Measurements from ENCODE around the gene MRPL4.

MRPL4 gene

GRCh38 chr19:10289167-10289835 is 37.3 kb downstream of the MRPL4 start:
- DNase-seq (ENCODE audit: low spot score), result peak; percentile 60

- DNase-seq (ENCODE audit: low spot score), result no peak
These were observed 37.9 kb downstream of the MRPL4 start, which contains the start of gene ICAM5 for GRCh38 chr19:10289836-10290356. Gene ICAM5 (plus strand): TSS chr19:10289952. CDS start chr19:10290044, 92 bp downstream.

DNA sequence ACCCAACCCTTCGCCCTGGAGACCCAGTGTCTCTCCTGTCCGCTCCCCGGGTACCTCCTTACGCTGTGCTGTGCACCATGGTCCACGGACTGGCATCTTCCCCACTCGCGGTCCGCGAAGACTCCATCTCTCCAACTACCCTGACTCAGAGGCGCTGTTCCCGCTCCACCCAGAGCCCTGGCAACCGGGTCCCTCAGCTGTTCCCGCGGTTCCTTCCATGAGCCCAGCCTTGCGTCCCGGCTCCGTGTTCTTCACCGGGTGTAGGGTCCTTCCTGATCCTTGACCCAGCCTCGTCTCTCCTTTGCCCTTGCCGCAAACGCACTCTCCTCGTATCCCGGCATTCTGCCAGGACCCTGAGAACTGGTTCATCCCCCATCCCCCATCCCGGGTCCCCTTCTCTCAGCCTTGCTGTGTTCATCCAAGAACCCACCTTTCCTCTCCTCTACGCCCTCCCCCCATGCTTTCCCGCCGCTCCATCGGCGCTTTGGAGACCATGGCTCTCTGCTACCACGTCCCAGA is 38.4 kb downstream of the MRPL4 start:
- DNase-seq (ENCODE audit: low spot score), result no peak

DNA sequence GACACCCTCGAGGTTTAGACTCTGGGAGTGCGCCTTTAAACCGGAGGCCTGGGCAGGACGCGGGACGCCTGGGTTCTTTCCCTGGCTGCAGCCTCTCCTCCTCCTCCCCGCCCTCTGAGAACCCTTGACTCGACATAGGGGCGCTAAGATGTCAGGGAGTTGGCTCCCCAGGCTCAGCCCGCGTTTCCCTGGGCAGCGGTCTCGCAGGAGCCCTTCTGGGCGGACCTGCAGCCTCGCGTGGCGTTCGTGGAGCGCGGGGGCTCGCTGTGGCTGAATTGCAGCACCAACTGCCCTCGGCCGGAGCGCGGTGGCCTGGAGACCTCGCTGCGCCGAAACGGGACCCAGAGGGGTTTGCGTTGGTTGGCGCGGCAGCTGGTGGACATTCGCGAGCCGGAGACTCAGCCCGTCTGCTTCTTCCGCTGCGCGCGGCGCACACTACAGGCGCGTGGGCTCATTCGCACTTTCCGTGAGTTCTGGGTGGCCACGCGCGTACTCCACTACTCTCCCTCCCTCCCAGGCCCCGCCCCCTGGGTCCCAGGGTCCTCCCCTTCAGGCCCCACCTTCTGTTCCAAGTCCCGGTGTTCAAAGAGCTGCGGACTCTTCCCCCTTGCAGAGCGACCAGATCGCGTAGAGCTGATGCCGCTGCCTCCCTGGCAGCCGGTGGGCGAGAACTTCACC is 39.0 kb downstream of the MRPL4 start:
- DNase-seq (ENCODE audit: low spot score), result peak; percentile 55

GRCh38 chr19:10291554-10292205 is 39.7 kb downstream of the MRPL4 start:
- no peak for DNase-seq (ENCODE audit: low spot score)

- peak; percentile 88 for DNase-seq (ENCODE audit: low spot score)
These were observed 40.3 kb downstream of the MRPL4 start for GRCh38 chr19:10292206-10292788.

DNA sequence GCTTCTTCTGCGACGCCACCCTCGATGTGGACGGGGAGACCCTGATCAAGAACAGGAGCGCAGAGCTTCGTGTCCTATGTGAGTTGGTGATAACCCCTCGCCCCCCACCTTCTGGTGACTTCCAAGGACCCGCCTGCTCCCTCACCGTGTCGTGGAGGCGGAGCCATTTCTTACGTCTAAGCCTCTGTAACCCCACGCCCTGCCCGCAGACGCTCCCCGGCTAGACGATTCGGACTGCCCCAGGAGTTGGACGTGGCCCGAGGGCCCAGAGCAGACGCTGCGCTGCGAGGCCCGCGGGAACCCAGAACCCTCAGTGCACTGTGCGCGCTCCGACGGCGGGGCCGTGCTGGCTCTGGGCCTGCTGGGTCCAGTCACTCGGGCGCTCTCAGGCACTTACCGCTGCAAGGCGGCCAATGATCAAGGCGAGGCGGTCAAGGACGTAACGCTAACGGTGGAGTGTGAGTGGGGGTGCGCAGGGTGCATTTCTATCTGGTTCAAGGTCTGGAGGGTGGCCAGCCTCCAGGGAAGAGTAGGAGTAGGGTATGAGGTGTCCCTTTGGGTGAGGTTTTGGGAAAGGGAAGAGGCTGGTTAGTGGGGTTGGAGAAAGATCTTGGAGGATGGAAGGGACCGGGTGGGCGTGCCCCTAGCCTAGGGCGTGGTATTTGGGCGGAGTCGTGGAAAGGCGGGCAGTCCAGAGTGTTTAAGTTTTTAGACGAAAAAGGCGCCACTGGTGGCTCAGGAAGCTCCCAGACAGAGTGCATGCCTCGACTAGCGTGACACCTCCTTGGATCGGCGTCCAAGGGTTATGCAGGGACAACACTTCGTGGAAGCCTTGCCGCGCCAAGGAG is 41.0 kb downstream of the MRPL4 start:
- no peak for DNase-seq (ENCODE audit: low spot score)

- DNase-seq (ENCODE audit: low spot score), result no peak
These were observed 41.8 kb downstream of the MRPL4 start for GRCh38 chr19:10293637-10294367.

GRCh38 chr19:10294368-10294697 is 42.3 kb downstream of the MRPL4 start:
- DNase-seq (ENCODE audit: low spot score), result no peak

DNA sequence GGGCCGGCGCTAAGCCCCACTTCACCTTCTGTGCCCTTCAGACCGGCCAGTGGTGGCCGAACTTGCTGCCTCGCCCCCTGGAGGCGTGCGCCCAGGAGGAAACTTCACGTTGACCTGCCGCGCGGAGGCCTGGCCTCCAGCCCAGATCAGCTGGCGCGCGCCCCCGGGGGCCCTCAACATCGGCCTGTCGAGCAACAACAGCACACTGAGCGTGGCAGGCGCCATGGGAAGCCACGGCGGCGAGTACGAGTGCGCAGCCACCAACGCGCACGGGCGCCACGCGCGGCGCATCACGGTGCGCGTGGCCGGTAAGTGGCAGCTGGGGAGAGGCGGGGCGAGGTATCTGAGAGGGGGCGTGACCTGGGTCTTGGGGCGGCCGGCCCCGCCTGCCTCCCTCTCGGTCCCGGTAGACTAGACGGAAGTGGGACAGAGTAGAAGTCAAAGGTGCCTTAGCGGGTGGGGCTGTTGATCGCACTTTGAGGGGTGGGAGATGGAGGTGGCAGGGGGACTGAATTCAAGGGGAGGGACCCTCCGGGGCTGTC is 43.4 kb downstream of the MRPL4 start:
- peak; percentile 67 for DNase-seq (ENCODE audit: low spot score)

DNA sequence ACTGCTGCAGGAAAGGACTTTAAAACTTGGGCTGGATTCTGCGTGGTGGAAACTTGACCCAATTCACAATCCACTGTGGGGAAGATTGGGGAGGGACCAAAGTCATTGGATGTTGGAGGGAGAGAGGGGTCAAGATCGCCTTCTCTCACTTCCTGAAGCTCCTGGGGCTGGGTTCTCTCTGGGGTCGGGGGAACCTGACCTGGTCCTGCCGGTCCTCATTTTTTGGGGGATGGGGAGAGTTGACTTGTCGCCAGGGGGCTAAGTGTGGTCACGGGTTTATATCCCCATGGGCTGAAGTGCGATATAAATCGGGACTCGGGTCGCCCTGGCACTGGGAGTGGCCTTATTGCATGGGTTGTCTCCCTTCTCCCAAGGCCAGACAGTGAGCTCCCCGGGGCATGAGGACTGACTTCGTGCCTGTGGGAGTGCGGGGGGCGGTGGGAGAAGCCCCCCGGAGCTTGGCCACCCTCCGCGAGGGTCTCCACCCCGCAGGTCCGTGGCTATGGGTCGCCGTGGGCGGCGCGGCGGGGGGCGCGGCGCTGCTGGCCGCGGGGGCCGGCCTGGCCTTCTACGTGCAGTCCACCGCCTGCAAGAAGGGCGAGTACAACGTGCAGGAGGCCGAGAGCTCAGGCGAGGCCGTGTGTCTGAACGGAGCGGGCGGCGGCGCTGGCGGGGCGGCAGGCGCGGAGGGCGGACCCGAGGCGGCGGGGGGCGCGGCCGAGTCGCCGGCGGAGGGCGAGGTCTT is 44.0 kb downstream of the MRPL4 start:
- DNase-seq (ENCODE audit: low spot score), result peak; percentile 68

DNA sequence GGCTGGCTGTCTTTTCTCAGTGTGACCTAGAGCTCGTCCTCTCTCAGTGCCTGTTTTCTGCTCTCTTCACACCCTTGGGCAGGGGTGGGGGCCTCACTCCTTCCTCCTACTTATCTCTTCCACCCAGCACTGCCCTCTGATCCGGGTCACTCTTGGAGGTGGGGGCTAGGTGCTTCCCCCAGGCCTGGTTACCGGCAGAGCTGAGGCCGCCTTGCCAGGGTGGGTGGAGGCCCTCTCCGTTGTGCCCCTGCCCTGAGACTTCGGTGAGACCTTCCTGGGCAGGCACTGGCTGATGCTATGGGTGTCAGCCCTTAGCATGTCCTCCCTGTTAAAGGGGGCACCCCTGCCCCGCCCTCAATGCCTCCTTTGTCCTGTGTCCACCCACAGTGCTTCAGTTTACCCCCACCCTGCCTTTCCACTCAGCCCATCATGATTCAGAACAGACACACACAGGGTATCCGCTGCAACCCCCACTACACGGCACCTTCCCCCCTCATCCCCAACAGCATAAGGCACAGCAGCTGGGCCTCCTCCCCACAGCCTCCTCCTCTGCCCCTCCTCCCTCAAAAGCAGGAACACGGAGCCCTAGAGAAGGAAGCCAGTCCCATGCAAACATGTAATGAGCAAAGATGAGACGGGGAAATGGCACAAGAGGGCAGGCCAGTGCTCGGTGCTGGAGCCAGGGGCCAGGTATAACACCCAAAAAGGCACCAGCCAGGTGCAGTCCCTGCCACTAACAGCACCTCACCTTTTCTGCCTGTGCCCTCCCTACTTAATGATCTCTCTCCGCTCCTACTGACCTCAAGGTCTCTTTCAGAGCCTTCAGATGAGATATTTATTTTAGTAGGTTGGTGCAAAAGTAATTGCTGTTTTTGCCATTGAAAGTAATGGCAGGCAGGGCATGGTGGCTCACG is 47.8 kb downstream of the MRPL4 start:
- DNase-seq (ENCODE audit: low spot score), result no peak

GRCh38 chr19:10305139-10305806 is 53.3 kb downstream of the MRPL4 start:
- DNase-seq (ENCODE audit: low spot score), result no peak

- no peak for DNase-seq (ENCODE audit: low spot score)
These were observed 54.3 kb downstream of the MRPL4 start for GRCh38 chr19:10306327-10306726.

DNA sequence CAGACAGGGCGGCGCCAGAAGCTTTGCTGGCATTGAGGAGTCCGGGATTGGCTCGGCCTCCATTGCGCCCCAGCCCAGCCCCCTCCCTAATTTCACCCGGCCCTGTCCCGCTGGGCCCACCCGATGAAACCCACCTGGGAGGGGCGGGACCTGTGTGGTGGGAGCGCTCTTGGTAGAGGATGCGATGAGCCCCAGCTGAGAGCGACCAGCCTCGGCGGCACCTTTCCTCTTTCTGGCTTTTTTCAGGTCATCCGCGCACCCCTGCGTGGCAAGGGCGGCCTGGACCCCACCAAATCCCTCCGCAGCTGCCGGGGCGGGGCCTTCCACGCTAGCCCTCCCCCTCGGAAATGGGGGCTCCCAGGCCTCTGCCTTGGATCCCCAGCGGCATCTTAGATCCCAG is 57.4 kb downstream of the MRPL4 start, which contains the start of gene ZGLP1:
TSS of gene ZGLP1 (minus strand) at position 393 of the 400 bp plus-strand sequence.
- DNase-seq (ENCODE audit: low spot score), result no peak

Measured in iPS-NIHi11 (cell line).